WTC11 (cell line): Measurements from ENCODE around the gene ENOX2.

ENCODE experiments used
- AR ChIP-seq: fragments of 250-450 bp; sonication (Bioruptor Pico); IDR thresholded peaks from 2 replicates; pipeline ENCODE4 v1.9.0; 2021; ENCODE audit warnings: mild to moderate bottlenecking
- CREB1 ChIP-seq: sonication (generic); formaldehyde crosslinking; IDR thresholded peaks from 2 replicates; pipeline ENCODE4 v1.8.0; 2023; ENCODE audit warnings: mild to moderate bottlenecking, missing genetic modification reagents
- CTCF ChIP-seq: fragments of 200-600 bp; IDR thresholded peaks from 2 replicates; pipeline ENCODE4 v1.8.0; 2022; ENCODE audit warnings: antibody characterized with exemption
- FOXK1 ChIP-seq: sonication (generic); formaldehyde crosslinking; IDR thresholded peaks from 2 replicates; pipeline ENCODE4 v1.8.0; 2022; ENCODE audit warnings: mild to moderate bottlenecking, moderate library complexity, missing genetic modification reagents
- IRF2 ChIP-seq: sonication (generic); formaldehyde crosslinking; IDR thresholded peaks from 2 replicates; pipeline ENCODE4 v1.8.0; 2022; ENCODE audit warnings: low read depth, missing genetic modification reagents, borderline replicate concordance
- NFYB ChIP-seq: sonication (generic); formaldehyde crosslinking; conservative IDR thresholded peaks from 2 replicates; pipeline ENCODE4 v1.8.0; 2022; ENCODE audit warnings: low read depth, missing genetic modification reagents
- SMAD4 ChIP-seq: sonication (generic); formaldehyde crosslinking; IDR thresholded peaks from 2 replicates; pipeline ENCODE4 v1.8.0; 2022; ENCODE audit warnings: mild to moderate bottlenecking, missing genetic modification reagents
- TEAD4 ChIP-seq: sonication (generic); formaldehyde crosslinking; IDR thresholded peaks from 2 replicates; pipeline ENCODE4 v1.8.0; 2022; ENCODE audit warnings: mild to moderate bottlenecking, missing genetic modification reagents
- ZNF416 ChIP-seq: fragments of 250-450 bp; sonication (Bioruptor Pico); IDR thresholded peaks from 2 replicates; pipeline ENCODE4 v1.9.0; 2021; ENCODE audit warnings: mild to moderate bottlenecking, inconsistent platforms
- TF ChIP-seq, protein P1 (sequence below): sonication (generic); formaldehyde crosslinking; IDR thresholded peaks from 2 replicates; pipeline ENCODE4 v1.8.1; 2023; ENCODE audit warnings: mild to moderate bottlenecking, missing genetic modification reagents
- TF ChIP-seq, protein P2 (sequence below): sonication (generic); formaldehyde crosslinking; IDR thresholded peaks from 2 replicates; pipeline ENCODE4 v1.8.0; 2023; ENCODE audit warnings: missing genetic modification reagents
- TF ChIP-seq, protein P3 (sequence below): sonication (generic); formaldehyde crosslinking; conservative IDR thresholded peaks from 2 replicates; pipeline ENCODE4 v1.8.1; 2022; ENCODE audit warnings: mild to moderate bottlenecking, missing genetic modification reagents

DNA sequence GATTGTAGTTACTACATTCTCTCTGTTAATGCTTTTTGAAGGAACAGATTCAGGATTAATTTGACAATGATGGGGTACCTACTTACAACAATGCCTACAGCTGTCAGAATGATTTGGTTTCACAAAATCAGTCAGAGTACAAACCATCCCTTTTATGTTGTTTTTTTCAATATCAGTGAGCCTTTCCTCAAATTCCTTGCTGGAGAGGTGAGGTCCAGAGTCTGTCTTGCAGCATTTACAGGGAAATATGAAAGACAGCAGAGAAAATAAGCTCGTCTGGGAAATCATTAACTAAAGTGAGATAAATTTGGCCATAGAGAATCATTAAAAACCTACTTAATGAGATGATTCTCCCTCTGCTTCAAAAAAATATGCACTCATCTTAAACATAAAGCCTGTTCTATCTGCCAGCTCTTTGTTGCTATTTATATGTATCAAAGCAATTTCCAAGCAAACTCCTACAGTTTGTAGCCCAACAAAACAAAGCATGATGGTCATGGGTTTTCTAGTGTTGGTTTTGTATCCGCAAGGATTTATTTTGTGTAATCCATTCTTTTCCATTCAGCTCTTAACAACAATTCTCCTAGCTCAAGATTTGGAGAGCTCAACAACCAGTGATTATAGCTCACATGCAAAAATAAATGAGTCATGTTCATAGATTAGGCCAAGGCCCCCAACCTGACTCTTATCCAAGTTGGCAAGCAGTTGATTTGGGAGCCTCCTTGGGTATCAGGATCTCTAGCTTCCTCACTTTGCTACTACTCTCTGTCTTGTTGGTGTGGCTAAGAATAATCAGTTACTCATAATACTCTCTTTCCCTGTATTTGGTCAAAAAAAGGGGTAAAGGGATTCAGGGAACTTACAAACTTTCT, 222.6 kb downstream of the ENOX2 start:
- TF ChIP-seq AR (CRISPR knock-in tag): no peak
- TF ChIP-seq, protein P1, sequence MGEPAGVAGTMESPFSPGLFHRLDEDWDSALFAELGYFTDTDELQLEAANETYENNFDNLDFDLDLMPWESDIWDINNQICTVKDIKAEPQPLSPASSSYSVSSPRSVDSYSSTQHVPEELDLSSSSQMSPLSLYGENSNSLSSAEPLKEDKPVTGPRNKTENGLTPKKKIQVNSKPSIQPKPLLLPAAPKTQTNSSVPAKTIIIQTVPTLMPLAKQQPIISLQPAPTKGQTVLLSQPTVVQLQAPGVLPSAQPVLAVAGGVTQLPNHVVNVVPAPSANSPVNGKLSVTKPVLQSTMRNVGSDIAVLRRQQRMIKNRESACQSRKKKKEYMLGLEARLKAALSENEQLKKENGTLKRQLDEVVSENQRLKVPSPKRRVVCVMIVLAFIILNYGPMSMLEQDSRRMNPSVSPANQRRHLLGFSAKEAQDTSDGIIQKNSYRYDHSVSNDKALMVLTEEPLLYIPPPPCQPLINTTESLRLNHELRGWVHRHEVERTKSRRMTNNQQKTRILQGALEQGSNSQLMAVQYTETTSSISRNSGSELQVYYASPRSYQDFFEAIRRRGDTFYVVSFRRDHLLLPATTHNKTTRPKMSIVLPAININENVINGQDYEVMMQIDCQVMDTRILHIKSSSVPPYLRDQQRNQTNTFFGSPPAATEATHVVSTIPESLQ: no peak
- TF ChIP-seq FOXK1 (CRISPR knock-in tag): no peak
- no peak for TF ChIP-seq TEAD4 (CRISPR knock-in tag)
- no peak for TF ChIP-seq CTCF
- no peak for TF ChIP-seq CREB1
- TF ChIP-seq, protein P2, sequence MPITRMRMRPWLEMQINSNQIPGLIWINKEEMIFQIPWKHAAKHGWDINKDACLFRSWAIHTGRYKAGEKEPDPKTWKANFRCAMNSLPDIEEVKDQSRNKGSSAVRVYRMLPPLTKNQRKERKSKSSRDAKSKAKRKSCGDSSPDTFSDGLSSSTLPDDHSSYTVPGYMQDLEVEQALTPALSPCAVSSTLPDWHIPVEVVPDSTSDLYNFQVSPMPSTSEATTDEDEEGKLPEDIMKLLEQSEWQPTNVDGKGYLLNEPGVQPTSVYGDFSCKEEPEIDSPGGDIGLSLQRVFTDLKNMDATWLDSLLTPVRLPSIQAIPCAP (CRISPR knock-in tag): no peak
- no peak for TF ChIP-seq SMAD4
- TF ChIP-seq IRF2: no peak
- TF ChIP-seq ZNF416 (CRISPR knock-in tag): no peak
- no peak for TF ChIP-seq NFYB (CRISPR knock-in tag)
- TF ChIP-seq, protein P3, sequence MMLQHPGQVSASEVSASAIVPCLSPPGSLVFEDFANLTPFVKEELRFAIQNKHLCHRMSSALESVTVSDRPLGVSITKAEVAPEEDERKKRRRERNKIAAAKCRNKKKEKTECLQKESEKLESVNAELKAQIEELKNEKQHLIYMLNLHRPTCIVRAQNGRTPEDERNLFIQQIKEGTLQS: no peak
